T1000 (cell line): ENCODE results near the gene FALEC.

Experiments
- DNase-seq: peaks from one replicate; lab custom pipeline; 2025; ENCODE audit warnings: mixed read lengths; lab: John Stamatoyannopoulos, UW

Gene FALEC

GRCh38 chr1:150511985-150512660 lies 3.4 kb upstream of the FALEC start:
- no peak for DNase-seq

- DNase-seq, result no peak
These were observed 2.7 kb upstream of the FALEC start for GRCh38 chr1:150512846-150513245.

- no peak for DNase-seq
These were observed 2.2 kb upstream of the FALEC start for GRCh38 chr1:150513351-150513791.

GRCh38 chr1:150514260-150514659 lies 1.3 kb upstream of the FALEC start:
- no peak for DNase-seq

- DNase-seq, result no peak
These were observed 632 bp upstream of the FALEC start for GRCh38 chr1:150514913-150515327.

- DNase-seq, result no peak
These were observed 569 bp downstream of the FALEC start for GRCh38 chr1:150516050-150516591.

GRCh38 chr1:150516616-150517015 lies 1.1 kb downstream of the FALEC start:
- no peak for DNase-seq

GRCh38 chr1:150521196-150521968 lies 5.8 kb downstream of the FALEC start:
- no peak for DNase-seq

- DNase-seq, result no peak
These were observed 9.8 kb downstream of the FALEC start for GRCh38 chr1:150525348-150525747.

- DNase-seq, result no peak
These were observed 12.6 kb downstream of the FALEC start for GRCh38 chr1:150528196-150528595.

- no peak for DNase-seq
These were observed 13.5 kb downstream of the FALEC start for GRCh38 chr1:150529017-150529416.

GRCh38 chr1:150530491-150531159 lies 15.1 kb downstream of the FALEC start:
- no peak for DNase-seq

GRCh38 chr1:150532860-150533259 lies 17.3 kb downstream of the FALEC start:
- no peak for DNase-seq

GRCh38 chr1:150534002-150534401 lies 18.4 kb downstream of the FALEC start:
- no peak for DNase-seq

GRCh38 chr1:150535511-150536287 lies 20.1 kb downstream of the FALEC start:
- DNase-seq, result no peak

- no peak for DNase-seq
These were observed 21.5 kb downstream of the FALEC start for GRCh38 chr1:150536836-150537731.

- no peak for DNase-seq
These were observed 22.5 kb downstream of the FALEC start for GRCh38 chr1:150537732-150538684.

- DNase-seq, result no peak
These were observed 28.1 kb downstream of the FALEC start for GRCh38 chr1:150543500-150544143.

- no peak for DNase-seq
These were observed 28.7 kb downstream of the FALEC start for GRCh38 chr1:150544204-150544603.
